NCI-H2171 (cell line): ENCODE measurements around the gene LRP3.
"Not testable (repeated sequence)": the region's sequence is repeated elsewhere in the genome, so short reads cannot be mapped to it uniquely, and the experiment has no call there.

Source experiments
- DNase-seq: peaks from one replicate; lab custom pipeline; 2025; lab: John Stamatoyannopoulos, UW

Gene LRP3

GRCh38 chr19:33175886-33176669 is 18.1 kb upstream of the LRP3 start:
- DNase-seq = no peak

GRCh38 chr19:33176670-33177416 is 17.3 kb upstream of the LRP3 start:
- peak; percentile 95 for DNase-seq

- DNase-seq = no peak
Measured at GRCh38 chr19:33177417-33177979, 16.6 kb upstream of the LRP3 start.

GRCh38 chr19:33186431-33187182 is 7.5 kb upstream of the LRP3 start:
- DNase-seq = no peak

- no peak for DNase-seq
Measured at GRCh38 chr19:33187183-33187540, 7.0 kb upstream of the LRP3 start.

GRCh38 chr19:33189453-33189852 is 4.7 kb upstream of the LRP3 start:
- DNase-seq = no peak

GRCh38 chr19:33191092-33191491 is 3.0 kb upstream of the LRP3 start:
- not testable (repeated sequence) for DNase-seq

GRCh38 chr19:33191501-33191900 is 2.6 kb upstream of the LRP3 start:
- DNase-seq = no peak

GRCh38 chr19:33192010-33192409 is 2.1 kb upstream of the LRP3 start:
- no peak for DNase-seq

- no peak for DNase-seq
Measured at GRCh38 chr19:33193269-33193864, 763 bp upstream of the LRP3 start.

- DNase-seq = no peak
Measured at GRCh38 chr19:33194532-33194885, 379 bp downstream of the LRP3 start.

GRCh38 chr19:33194886-33195644 is 935 bp downstream of the LRP3 start:
- DNase-seq = no peak

- no peak for DNase-seq
Measured at GRCh38 chr19:33195645-33196347, 1.7 kb downstream of the LRP3 start.

GRCh38 chr19:33196446-33197193 is 2.5 kb downstream of the LRP3 start:
- no peak for DNase-seq

GRCh38 chr19:33197591-33198000 is 3.5 kb downstream of the LRP3 start:
- no peak for DNase-seq

GRCh38 chr19:33198169-33198568 is 4.0 kb downstream of the LRP3 start:
- DNase-seq = no peak

- DNase-seq = no peak
Measured at GRCh38 chr19:33199441-33200265, 5.5 kb downstream of the LRP3 start.

GRCh38 chr19:33201473-33201872 is 7.3 kb downstream of the LRP3 start:
- no peak for DNase-seq

- DNase-seq = no peak
Measured at GRCh38 chr19:33201886-33202545, 7.9 kb downstream of the LRP3 start.
